A673 (cell line): Measurements from ENCODE around the gene LACTBL1.

ENCODE experiments used
- CTCF ChIP-seq: fragments of 300-800, 200-600 bp; sonication (generic); conservative IDR thresholded peaks from 2 replicates; pipeline ENCODE4 v1.5.1; 2017; ENCODE audit warnings: low read depth, mild to moderate bottlenecking, antibody characterized with exemption, low read length, moderate library complexity, mixed read lengths
- EZH2 ChIP-seq: fragments of 200-600 bp; sonication (generic); IDR thresholded peaks from 2 replicates; pipeline ENCODE4 v1.6.1; 2017; ENCODE audit warnings: borderline replicate concordance, low read depth, mild to moderate bottlenecking, mixed read lengths, antibody characterized with exemption, low read length; ENCODE audit not compliant: poor library complexity, severe bottlenecking

- TF ChIP-seq CTCF, result peak; percentile 94
- TF ChIP-seq EZH2, result no peak
Observed at GRCh38 chr1:22976461-22977243, 4.0 kb upstream of the LACTBL1 start.
